GM18861 (cell line): ENCODE measurements around the gene TOR3A.

ENCODE experiments used
- ATAC-seq: cut with Tn5 transposase; IDR thresholded peaks from one replicate; pipeline ENCODE4 v1.9.1; 2021; ENCODE audit not compliant: unreplicated experiment

Gene TOR3A

DNA sequence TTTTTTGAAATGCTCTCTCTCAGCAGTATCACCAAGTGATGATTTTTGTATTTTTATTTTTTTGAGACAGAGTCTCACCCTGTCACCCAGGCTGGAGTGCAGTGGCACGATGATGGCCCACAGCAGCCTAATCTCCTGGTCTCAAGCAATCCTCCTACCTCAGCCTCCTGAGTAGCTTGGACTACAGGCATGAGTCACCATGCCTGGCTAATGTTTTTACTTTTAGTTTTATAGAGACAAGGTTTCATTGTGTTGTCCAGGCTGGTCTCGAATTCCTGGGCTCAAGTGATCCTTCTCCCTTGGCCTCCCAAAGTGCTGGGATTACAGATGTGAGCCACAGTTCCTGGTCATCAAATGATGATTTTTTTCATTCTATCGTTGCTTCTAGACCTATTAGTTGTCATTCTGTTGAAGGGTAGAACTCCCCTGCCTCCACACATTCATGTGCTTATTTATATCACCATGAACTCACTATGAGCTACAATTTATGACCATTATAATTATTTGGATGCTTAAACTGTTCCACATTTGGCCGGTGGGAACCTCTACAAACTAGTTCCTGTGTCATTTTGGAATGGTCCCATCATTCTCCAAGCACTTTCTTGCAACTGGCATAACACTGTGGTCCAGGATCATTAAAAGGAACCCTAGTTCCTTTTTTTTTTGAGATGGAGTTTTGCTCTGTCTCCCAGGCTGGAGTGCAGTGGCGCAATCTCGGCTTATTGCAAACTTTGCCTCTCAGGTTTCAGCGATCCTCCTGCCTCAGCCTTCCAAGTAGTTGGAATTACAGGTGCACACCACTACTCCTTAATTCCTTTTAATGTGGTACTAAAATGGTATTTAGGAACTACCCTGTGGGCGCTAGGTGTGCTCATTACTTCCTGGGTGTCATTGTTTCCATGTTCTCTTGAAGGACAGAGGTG, 20.2 kb upstream of the TOR3A start:
- no peak for ATAC-seq

- ATAC-seq, result no peak
Measured at GRCh38 chr1:179066471-179066870, 15.4 kb upstream of the TOR3A start.

DNA sequence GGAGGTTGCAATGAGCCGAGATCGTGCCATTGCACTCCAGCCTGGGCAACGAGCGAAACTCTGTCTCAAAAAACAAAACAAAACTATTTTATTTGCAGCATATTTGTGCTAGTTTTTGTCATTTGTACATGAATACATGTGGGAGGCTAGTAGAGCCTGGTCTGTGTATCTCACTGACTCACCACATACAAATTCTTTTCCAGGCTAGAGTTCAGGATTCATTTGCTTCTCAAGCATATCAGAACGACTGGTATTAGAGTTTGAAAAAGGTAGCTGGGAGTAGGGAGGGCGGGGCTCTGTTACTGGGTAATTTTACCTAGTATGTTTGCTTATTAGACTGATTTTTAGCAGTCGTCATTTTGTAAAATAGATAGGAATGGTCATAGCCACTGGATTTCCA, 4.5 kb upstream of the TOR3A start:
- no peak for ATAC-seq

DNA sequence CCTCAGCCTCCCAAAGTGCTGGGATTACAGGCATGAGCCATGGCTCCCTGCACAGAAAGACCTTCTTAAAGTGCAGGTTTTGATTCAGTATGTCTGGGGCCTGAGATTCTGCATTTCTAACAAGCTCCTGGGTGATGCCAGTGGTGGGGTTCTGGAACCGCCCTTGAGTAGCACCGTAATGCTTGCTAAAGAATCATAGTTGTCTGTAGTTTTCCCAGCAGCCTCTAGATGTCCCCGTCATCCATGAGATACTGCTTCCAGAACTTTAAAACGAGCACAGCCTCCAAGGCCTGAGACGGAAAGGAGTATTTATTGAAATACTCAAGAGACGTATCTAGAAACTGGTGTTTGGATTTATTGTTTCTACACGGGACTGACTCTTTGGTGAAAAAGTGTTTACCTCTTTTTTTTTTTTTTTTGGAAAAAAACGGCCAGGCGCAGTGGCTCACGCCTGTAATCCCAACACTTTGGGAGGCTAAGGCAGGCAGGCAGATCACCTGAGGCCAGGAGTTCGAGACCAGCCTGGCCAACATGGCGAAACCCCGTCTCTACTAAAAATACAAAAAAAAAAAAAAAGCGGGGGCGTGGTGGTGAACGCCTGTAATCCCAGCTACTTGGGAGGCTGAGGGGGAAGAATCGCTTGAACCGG, 2.6 kb upstream of the TOR3A start:
- peak; percentile 26 for ATAC-seq

DNA sequence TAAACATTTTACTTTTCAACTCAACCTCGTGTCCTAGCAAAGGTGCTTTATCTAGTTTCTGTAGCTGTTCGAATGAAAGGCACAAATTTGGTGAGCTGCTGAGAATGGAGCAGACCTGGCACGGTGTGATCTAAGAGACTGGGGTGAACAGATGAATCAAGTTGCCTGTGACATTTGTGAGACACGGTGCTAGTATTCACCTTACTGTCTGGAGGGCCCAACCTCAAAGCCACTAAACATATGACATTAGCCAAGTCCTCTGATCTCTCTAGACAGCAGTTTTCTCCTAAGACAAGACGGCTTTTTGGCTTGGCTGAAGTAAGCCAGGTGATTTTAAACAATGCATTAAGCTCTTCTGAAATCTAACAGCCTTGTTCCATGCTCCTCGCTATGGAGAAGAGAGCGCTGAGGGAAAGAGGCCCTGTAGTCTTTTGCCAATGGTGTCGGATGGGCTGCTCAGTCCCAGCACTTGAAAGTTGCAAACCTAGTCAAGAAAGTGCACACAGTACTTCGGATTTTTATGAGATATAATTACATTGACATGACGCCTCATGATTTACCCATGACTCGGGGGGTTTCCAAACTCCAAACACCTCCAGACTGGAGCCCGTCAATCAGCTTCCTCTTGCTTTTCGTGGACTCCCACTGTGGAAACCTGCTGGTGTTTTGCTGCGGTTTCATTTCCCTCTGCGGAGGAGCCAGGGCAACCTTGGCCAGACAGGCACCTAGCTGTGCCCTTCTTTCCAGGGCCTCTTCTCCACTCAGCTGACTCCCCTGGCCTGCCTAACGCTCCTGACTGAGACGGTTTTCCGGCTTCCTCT, 794 bp upstream of the TOR3A start:
- ATAC-seq, result peak; percentile 7

DNA sequence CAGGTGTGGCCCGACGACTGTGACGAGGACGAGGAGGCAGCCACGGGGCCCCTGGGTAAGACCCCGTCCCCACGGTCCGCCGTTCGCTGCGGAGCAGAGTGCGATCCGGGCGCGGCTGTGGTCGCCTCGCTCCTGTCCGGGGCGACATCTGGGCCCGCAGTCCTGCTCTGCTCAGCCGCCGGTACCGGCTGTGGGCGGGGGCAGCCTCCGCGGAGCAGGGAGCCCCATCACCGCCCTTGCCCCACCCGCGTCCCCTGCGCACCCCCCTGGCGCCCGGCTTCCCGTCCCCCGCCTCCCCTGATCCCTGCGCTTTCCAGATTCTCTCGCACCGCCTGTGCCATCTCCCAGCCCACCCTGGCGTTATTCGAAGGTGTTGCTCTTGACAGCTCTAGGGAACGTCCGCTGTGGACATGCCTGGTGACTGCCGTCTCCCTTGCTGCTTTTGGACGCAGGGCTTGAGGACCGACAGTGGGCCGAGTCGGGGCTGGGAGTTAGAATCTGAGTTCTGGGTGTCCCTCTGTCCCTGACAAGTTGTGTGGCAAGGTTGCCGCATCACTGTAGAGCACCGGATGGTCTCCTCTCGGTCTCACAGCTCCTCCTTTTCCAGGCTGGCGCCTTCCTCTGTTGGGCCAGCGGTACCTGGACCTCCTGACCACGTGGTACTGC, 596 bp downstream of the TOR3A start:
- no peak for ATAC-seq

DNA sequence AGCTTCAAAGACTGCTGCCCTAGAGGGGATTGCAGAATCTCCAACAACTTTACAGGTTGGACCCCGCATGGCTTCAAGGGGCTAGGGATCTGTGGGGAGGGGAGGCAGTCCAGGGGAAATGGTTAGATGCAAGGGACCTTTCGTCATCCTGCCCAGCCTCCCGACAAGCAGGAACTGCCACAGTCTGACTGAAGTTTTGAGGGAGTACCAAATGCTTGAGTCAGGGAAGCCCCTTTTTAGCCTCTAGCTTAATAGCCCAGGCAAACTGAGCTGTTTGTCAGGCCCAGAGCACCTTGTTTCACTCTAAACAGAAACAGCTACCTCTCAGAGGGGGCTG, 1.1 kb downstream of the TOR3A start:
- no peak for ATAC-seq

- ATAC-seq, result peak; percentile 19
Measured at GRCh38 chr1:179083533-179083932, 1.7 kb downstream of the TOR3A start.

GRCh38 chr1:179087665-179088064, 5.8 kb downstream of the TOR3A start:
- no peak for ATAC-seq

- no peak for ATAC-seq
Measured at GRCh38 chr1:179089827-179090482, 8.1 kb downstream of the TOR3A start.

DNA sequence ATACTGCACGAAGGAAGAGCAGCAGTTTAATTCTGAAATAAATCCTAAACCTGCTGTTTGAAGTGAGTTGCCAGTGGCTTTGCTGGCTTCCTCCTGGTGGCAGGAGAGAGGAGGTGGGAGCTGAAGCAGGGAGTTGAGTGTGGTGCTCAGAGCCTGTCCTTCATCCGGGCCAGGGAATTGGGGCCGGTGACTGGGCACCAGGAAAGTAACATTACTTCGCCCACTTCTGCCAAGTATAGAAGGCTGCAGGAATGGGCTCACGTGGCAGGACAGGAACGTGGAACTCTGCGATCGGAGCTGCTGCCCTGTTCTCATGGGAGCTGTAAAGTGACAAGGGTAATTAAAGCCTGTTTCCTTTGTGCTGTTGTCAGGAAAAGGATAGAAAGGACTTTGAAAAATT, 8.7 kb downstream of the TOR3A start:
- no peak for ATAC-seq

GRCh38 chr1:179090923-179091322, 9.1 kb downstream of the TOR3A start:
- ATAC-seq, result no peak

DNA sequence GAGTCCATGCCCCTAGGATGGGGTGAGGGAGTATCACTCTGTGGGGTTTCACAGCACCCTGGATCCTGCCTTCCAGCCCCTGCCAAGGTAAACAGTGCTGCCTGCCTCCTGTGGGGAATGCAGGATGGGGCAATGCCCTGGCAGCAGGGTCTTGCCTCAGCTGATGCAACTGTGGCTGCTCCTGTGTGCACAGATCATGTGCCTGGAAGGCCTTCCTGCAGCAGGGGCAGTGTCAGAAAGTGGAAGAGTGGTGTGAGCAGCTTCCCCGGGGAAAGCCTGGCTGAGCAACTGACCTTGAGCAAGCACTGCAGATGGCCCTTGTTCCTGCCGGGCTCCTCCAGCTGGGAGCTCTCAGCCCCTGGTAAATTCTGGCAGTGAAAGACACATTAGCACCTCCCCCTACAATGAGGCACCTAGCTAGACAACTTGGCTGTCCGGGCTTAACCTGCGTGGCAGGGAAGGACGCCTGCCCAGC, 9.9 kb downstream of the TOR3A start:
- ATAC-seq, result no peak

- no peak for ATAC-seq
Measured at GRCh38 chr1:179092896-179093461, 11.1 kb downstream of the TOR3A start.

DNA sequence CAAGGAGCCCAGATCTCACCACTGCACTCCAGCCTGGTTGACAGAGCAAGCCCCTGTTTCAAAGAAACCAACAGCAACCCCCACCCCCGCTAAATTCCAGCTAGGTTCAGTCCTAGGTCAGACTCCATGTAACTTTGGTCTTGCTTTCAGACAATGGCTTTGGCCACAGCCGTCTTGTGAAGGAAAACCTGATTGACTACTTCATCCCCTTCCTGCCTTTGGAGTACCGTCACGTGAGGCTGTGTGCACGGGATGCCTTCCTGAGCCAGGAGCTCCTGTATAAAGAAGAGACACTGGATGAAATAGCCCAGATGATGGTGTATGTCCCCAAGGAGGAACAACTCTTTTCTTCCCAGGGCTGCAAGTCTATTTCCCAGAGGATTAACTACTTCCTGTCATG, 12.9 kb downstream of the TOR3A start:
- ATAC-seq, result no peak

DNA sequence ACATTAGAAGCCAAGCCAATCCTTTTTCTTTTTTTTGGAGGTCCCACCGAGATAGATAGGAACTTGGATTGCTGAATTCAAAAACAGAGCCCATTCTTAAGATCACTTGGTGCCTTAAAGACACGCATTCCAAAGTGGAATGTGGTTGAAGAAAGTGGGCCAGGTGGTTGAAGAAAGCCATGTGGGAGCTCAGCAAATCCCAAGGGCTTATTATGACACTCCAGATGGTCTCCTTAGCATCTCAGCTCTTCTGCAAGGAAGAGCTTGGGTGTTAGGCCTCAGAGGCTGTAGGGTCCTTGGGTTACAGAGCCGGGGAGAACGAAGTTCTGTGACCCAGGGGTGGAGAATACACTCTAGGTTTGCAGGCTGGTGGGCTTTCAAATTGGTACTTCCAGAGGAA, 13.5 kb downstream of the TOR3A start:
- ATAC-seq, result no peak

DNA sequence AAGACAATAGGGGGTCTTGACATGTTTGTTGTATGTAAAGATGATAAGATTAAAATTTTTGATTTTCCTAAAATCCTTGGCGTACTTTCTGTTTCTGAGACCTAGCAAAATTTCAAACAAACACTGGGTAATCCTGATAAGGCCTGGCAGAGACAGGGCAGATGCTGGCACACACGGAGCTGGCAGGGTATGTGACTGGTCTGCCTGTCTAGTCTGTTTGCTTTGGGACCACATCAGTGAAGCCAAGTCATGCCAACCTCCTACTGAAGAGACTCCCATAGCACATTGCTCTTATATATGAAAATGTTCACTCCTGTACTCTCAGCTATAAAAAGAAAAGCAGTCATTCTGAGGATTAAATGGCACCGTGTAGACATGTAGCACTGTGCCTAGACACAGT, 14.1 kb downstream of the TOR3A start:
- no peak for ATAC-seq

DNA sequence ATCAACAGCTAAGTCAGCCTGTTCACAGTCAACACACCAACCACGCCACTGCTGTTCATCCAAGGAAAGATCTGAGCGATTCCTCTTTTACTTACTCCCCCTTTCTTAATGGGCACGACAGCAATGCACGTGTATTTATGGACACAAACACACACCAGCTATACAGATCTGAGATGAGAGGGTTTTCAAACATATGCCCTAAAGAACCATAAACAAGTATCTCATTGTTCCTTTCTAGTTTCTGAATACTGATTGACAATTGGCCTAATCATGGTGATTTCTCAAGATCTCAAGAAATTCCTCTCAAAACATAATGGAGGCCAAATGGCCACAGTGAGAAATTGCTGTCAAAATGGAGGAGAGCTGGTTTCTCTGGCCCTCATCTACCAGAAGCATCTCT, 18.0 kb downstream of the TOR3A start:
- ATAC-seq, result no peak

DNA sequence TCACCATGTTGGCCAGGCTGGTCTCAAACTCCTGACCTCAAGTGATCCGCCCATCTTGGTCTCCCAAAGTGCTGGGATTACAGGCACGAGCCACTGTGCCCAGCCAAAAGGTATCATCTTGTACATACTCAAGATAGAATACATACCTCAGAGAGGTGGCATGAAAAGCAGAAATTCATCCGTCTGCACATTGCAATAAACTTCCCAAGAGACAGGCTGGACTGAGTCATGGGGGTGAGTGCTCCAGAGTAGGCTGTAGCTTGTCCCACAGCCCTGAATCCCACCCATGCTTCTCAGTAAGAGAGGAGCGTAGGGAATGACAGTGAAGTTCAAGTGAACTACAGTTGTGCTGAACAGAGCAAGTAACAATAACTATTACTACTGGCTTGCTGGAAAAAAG, 19.7 kb downstream of the TOR3A start:
- no peak for ATAC-seq

GRCh38 chr1:179103999-179104398, 22.1 kb downstream of the TOR3A start:
- no peak for ATAC-seq
